Body of pancreas (tissue), 4 donors: ENCODE results near the gene MAN1A2.

ENCODE experiments used
- POLR2A ChIP-seq, 3 donors: fragments of 450-650 bp; IDR thresholded peaks; one replicate each; pipeline ENCODE4 v1.6.1; 2016; ENCODE audit warnings: antibody characterized with exemption in 3 of 3, mild to moderate bottlenecking in 2 of 3
- TF ChIP-seq, protein P1 (sequence below), 7 experiments: fragments of 450-650 bp in 4 of 7; fragments of 200-600 bp in 3 of 7; sonication (generic) in 3 of 7; IDR thresholded peaks; one replicate each; pipeline ENCODE4 v1.5.1; 2016 to 2019; ENCODE audit warnings: antibody characterized with exemption in 7 of 7

DNA sequence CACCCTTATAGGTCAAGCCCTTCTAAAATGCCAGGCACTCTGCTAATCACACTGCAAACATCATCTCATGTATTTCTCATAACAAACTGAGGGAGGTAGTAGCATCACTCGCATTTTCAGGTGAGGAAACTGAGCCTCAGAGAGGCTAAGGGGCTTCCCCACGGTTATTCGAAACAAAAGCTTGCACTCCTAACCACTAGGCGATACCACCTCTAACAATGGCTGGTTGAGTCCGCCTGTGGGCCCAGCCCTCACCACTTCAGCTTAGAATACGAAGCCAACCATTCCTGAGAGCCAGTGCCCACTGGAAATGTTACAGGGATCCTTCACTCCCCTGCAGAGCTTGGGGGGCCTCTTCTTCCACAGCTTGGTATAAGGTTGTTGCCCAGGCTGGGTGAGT lies 173.3 kb downstream of the MAN1A2 start:
- TF ChIP-seq, protein P1, sequence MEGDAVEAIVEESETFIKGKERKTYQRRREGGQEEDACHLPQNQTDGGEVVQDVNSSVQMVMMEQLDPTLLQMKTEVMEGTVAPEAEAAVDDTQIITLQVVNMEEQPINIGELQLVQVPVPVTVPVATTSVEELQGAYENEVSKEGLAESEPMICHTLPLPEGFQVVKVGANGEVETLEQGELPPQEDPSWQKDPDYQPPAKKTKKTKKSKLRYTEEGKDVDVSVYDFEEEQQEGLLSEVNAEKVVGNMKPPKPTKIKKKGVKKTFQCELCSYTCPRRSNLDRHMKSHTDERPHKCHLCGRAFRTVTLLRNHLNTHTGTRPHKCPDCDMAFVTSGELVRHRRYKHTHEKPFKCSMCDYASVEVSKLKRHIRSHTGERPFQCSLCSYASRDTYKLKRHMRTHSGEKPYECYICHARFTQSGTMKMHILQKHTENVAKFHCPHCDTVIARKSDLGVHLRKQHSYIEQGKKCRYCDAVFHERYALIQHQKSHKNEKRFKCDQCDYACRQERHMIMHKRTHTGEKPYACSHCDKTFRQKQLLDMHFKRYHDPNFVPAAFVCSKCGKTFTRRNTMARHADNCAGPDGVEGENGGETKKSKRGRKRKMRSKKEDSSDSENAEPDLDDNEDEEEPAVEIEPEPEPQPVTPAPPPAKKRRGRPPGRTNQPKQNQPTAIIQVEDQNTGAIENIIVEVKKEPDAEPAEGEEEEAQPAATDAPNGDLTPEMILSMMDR (IDR thresholded peaks at IDR 0.05), result no peak
- TF ChIP-seq POLR2A (IDR thresholded peaks at IDR 0.05), result no peak
